SKM-1 (cell line): ENCODE measurements around the gene ARHGEF6.

Experiments
- DNase-seq: peaks from one replicate; lab custom pipeline; 2025; ENCODE audit not compliant: unreplicated experiment; lab: John Stamatoyannopoulos, UW

Gene ARHGEF6

DNA sequence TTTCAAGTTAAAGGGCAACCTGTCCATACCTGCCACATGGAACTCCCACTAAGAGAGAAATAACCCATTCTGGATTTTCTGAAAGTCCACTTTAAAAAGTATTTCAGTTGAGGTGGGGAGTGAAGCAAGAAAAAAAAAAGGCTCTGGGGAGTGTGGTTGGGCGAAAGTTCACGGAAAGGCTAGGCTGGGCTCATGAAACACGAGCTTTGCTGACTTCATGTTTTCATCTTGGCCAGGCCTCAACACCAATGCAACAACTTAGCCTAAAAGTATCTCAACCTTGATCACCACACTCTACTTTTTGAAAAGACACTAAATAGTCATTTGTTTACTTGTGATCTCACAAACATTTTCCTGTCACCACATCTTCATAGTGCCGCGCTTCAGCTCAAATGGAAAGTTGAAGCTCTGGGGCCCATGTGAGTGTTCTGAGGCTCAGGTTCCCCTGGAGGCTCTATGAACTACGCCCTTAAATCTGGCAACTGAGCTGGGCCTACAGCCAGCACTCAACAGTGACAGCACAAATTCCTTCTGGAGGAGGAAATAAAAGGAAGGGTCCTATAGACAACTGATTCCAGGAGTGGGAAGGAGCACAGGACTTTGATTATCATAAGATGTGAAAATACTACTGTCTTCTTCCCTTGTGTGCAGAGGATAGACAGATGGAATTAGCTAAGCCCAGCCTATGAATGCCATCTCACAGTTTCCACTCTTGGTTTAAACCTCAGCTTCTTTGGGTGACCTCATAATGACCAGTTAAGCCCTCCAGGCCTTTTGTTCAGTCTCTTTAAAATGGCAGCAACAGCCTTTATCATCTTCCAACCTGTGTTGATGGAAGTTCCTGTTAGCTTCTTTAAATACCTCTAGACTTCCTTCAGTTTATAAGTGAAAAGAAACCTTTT, 127.7 kb downstream of the ARHGEF6 start:
- no peak for DNase-seq

DNA sequence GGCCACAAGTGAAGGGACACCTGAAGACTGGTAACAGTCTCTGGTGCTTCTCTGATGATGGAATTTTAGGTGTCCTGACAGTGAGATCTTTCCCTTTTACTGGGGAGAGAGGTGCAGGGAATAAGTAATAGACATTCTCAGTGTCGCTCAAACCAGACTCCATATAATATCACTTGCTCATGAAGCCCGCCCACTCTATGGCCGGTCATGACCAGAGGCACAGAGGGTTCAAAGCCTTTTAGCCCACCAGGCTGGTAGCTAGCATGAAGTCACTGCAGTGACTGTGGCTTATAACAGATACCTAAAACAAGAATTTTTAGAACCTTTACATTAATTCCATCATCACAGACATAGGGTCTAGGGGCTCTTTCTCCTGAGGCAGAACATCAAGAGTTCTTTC, 129.9 kb downstream of the ARHGEF6 start:
- DNase-seq: no peak

DNA sequence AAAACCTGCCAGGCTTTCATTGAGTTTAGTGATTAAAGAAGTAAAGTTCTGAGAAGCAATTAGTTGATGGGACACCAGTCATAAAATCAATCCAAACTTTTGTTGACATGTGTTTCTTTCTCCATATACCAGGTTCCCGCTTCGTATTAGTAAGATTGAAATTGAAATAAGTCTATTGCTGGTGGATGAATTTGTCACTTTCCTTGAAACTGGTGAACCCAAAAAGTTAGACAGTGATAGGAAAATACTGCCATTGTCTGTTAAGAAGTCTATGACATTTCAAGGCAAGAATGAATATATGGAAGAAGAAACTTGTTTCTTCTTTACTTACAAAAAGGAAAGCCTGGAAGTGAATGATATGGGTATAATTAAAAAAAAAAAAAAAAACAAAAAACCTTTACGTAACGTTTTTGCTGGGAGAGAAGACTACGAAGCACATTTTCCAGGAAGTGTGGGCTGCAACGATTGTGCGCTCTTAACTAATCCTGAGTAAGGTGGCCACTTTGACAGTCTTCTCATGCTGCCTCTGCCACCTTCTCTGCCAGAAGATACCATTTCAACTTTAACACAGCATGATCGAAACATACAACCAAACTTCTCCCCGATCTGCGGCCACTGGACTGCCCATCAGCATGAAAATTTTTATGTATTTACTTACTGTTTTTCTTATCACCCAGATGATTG, 132.9 kb downstream of the ARHGEF6 start, which contains the start of gene CD40LG:
Gene CD40LG (plus strand): TSS at position 482 of the 684 bp plus-strand sequence. CDS start 91 bp downstream, at position 573.
- DNase-seq: no peak

DNA sequence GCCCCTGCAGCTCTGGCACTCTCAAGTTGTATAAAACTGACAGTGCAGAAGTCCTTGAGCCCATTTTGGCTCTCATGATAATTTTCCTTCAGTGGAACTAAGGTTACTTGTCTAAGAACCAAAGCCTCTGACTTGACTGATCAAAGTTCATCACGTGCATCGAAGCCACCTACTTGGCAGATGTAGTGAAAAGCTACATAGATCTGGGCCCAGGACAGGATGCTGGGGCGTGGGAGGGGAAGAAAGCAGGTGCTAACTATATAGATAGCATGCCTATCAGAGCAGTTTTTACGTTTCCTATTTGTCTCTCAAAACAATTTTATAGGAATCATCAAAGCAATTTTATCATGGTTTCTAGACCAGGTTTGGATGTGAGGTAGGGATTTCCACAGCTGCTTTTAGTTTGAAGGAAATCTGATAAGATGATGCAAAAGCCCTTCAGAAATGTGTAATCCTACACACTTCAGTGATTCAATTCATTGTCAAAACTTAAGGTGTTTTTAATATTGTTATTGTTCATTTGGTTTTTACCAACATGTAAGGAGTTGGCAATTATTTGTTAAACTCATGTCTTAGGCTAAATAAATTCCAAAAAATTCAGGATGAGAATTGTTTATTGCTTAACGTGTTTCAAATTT, 134.0 kb downstream of the ARHGEF6 start:
- no peak for DNase-seq

DNA sequence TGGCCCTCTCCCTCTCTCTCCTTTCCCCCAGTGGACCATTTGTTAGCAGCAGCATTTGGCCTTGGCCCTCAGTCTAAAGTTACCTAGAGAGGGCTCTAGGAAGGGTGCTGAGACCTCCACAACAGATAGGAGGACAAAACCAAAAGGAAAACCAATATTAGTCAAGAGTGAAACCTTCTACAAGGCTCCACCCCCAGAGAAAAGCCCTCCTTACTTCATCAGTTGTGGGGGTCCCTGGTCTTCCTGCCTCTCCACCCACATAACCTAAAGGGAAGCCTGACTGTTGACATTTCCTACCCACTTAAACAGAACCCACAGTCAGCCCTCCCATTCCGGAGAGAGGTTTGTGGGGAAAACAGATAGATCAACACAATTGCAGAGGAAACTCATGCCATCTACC, 137.5 kb downstream of the ARHGEF6 start:
- DNase-seq: no peak

DNA sequence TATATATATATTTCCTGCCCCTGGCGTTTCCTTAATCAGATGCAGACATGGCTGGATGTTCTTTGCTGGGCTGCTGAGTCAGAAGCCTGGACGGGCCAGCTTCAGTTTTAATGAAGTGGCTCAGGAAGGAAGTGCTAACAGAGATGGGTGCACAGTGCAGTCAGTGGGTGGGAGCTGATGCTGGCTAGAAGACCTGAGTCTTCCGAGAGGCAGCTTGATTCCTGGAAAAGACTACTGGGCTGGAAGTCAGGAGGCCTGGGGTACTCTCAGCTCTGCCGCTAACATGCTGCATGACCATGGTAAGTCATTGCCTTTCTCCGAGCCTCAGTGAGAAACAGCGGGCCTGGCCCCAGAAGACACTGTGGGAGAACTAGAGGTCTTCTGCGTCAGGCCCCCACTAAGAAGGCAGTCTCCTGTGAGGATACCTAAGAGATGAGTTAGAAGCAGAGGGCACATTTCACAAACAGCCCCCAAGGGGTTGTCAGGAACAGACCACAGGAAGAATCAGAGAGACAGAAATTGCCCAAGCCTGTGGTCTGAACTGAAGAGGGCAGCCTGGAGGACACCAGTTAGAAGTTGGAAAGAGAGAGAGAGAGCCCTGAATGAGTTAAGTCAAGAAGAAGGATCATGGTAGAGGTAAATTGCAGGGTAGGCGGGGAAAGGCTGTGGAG, 141.1 kb downstream of the ARHGEF6 start:
- DNase-seq: no peak

DNA sequence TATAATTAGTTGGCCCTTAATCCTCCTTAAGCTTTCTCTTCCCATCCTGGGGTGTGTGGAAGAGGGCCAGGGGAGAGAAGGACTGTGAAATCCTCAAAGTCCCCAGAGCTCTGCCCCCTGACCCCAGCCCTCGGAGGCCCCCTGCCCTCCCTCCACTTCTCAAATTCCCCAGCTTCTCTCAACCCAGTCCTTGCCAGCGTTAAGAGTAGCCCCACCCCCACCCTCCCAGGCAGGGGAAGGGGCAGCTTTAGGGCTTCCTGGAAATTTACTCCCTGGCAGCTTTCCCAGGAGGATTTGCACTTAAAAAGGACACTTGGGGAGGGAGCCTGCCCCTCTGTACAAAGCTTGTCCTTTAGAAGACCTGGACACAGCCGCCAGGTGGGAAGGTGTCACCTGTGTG, 144.6 kb downstream of the ARHGEF6 start:
- no peak for DNase-seq

DNA sequence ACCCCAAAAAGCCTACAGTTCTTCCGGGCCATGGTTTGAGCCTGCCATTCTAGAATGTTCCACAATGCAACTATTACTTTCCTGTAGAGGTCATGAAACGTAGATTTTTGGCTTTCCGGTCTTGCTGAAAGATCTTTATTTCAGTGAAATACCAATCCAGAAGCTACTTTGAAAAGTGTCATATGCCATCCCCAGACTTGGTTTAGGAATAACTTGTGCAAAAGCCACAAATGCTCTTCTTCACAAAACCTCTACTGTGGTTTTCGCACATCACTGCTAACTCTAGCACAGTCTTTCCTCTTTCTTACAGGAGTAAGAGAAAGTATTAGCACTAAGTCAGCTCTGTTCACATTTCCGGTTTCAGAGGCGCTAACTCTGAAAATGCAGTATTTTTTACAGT, 145.5 kb downstream of the ARHGEF6 start:
- no peak for DNase-seq

DNA sequence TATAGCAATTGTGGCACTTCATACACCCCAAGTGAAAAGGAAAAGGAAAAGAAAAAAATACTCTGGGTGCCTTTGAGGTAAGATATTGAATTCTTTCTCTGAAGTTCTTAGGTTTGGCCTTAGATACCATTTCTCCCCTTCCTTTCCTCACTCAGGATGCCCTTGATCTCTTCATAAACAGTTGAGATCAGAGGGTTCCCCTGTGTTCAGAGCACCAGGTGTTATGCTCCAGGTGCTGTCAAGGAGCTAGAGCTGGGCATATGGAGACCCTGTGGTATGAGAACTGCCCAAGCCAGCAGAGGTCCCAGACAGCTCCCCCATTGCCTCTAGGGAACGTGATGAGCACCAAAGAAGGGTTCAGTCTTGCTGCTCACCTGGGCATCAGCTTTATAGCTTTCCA, 149.9 kb downstream of the ARHGEF6 start:
- no peak for DNase-seq

DNA sequence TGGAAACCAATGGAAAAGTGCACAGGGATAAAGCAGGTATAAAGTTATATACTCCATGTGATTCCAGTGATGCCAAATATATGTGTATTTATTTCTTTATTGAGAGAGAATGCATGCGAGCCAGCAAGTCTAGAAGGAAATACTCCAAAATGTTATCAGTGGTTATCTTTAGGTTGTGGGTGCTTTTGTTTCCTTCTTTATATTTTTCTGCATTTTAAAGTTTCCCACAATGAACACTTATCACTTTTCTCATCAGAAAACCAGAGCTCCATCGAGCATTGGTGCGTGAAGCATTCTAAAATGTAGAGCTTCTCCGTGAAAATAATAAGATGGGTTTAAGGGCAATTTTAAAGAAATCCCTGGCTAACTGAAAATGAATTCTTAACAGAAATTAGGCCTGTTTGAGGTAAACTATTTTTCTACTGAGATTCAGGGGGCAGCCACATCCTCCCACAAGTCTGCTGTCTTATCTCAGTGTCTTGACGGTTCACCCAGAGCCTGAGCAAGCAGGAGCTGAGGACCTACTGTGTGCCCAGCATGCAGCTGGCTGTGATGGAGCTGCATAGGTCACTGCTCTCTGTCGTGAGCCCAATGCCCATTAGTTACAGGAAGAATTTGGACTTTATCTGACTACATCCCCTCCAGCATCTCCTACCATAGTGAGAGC, 151.5 kb downstream of the ARHGEF6 start:
- DNase-seq: no peak

DNA sequence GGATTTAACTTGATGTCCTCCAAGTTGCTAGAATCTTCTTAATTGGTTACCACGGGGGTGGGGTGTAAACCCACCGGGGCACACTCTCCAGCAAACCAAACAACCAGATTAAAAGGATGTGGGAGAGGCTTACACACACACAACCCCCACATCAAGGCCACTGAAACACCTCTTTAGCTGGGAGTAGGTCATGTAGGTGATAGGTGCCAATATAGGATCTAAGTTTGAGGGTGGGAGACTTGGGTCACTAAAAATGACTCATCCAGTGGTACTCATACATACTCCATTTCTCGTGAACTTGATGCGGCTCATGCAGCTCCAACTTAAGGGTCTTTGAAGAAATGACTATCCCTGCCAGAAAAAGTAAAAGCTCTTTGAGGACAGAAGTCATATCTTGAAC, 153.3 kb downstream of the ARHGEF6 start:
- DNase-seq: no peak

DNA sequence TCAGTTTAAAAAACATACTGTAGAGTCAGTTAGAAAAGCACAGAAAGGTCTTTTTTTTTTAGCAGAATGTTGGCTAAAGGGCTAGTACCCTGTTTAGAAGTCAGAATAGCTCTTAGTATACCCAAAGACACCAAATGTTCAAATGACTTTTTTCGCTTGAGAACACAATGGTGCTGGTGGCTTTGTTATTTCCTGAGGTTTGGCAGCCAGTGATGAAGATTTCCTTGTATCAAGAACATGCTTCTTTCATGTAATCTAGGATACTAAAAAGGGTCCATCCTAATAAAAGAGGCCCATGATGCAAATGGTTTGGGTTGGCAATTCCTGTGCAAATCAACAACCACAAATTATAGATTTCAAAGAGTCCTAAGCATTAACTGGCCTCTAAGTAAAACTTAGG, 153.8 kb downstream of the ARHGEF6 start:
- no peak for DNase-seq

DNA sequence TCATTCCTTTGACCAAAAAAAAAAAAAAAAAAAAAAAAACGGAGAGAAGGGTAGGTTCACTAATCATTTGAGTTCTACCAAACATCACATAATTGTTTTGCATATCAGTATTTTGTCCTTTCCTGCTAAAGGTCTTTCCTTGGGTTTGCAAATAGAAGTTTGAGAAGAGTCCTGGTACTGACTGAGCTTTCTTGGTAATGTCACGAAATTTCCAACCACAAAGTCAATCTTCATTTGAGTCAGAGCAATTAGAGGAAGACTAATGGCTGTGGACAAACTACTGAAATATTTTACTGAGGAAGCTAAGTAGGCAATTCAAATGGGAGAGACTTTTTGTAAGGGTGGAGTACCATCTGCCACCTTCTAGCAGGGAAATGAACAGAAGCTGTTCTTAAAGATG, 154.5 kb downstream of the ARHGEF6 start:
- DNase-seq: no peak

DNA sequence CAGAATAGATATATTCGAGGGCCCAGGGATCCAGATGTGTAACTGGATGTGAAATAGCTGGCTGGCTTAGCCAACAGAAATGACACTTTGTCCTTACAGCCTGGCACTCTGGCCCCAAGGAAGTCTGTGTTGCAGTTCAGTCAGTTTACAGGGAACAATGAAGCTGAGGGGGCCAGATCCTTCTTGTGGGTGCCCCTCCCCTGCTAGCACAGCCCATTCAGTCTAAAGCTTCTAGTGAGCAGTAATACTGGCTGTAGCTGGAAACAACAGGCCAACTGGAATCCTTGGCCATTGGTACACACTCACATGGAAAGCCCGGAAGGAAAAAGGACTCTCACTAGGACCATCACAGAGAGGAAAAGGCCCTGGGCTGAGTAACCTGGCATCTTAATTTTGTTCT, 155.5 kb downstream of the ARHGEF6 start:
- DNase-seq: no peak

DNA sequence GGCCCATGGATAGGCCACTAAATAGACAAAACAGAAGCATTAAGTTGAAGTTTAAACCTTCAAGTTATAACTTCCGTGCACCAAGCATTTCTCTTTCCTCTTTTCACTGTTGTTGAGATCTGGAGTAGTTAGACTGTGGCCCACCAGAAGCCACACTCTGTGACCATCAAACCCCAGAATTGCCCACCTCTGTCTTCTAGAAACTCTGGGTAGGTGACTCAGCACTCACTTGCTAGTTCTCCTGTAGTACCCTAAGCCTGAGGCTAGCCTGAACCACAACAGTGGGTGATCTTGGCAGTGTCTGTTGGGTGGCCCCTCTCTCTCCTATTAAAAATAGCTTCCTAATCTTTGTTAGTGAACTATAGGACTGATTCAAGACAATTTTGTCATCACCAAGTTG, 157.3 kb downstream of the ARHGEF6 start:
- DNase-seq: no peak

DNA sequence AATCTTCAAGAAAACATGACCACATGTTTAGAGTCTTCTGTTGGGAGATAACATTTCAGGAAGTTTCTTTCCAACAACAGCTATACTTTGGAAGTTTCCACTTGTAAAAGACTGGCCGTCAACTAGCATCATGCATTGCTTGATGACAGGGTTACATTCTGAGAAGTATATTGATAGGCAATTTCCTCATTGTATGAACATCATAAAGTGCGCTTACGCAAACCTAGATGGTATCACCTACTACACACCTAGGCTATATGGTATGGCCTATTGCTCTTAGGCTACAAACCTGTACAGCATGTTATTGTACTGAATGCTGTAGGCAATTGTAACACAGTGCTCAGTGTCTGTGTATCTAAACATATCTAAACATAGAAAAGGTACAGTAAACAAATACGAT, 158.2 kb downstream of the ARHGEF6 start:
- DNase-seq: no peak

DNA sequence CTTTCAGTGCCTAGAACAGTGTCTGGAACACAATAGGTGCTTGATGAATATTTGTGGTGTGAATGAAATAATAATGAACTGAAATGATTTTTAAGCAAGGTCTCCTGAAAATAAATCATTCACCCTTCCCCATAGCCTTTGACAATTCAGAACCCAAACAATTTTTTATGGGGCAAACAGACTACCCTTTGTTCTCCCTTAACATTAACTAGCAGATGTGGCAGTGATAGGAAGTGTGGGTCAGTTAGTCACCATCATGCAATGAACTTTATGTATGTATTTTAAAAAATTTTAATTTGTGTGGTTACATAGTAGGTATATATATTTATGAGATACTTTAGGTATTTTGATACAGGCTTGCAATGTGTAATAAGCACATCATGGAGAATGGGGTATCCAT, 160.0 kb downstream of the ARHGEF6 start:
- DNase-seq: no peak

DNA sequence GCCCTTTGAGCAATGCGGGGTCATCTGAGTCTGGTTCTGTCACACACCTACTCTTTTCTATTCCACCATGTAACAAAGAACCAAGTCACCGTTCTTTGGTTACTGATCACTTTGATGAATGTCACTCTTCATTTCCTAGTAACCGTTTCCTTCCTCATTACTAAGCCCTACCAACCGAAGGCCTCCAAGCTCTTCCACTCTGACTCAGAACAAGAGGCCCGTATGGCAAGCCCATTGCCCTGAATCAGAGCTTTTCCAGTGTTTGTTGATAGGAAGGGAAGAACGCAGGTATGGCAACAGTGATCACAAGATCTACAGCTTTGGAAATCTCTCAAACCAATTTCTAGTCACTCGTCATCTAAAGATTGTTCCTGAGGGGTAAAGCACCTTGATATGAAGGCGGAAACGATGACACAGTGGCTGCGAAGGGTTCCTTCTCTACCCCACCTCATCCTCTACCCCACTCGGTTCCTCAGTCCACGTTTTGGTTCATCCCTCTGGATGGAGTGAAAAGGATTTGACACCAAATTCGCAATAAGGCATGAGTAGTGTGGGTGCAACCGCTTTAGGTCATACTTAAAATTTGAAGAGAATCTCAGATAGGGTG, 160.7 kb downstream of the ARHGEF6 start:
- DNase-seq: no peak

DNA sequence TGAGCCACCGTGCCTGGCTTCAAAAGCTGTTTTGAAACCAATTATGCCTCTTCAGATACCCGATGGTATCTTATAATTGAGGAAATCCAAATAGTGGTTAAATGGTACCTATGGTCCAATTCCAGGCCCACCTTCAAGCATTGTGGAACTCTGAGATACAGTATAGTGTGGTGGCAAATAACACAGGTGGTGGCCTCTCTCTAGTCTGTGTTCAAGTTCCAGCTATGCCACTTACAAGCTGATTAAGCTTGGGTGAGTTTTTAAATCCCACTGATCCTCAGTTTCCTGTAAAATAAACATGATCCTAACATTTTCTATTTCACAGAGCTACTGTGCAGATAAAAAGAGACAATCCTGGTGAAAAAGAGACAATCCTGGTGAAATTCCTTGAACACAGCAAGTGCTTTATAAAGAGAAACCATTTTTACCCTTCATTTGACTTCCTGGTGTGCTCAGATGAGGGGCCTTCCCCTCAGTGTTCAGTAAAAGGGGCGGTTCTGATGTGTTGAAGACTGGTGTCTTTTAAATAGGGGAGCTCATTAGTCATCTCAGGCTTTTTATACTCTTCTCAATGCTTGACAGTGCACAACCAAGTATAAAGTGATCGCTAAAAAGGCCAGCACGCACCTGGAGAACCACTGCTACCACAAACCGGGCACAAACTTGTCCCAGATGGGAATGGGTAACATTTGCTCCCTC, 163.6 kb downstream of the ARHGEF6 start:
- DNase-seq: no peak
